Stimulated activated CD8-positive, alpha-beta memory T cell treated with anti-CD3 and anti-CD28 coated beads, Interleukin-15, amount 100 ng/mL, for 48 hours (primary cell): Measurements from ENCODE around the gene PRKG2.

Source experiments
- DNase-seq, 2 donors: peaks; one replicate each; pipeline ENCODE4 v3.0.0-alpha.2; 2020; ENCODE audit warnings: low read depth in 2 of 2

Gene PRKG2

GRCh38 chr4:81096566-81096965 is 118.5 kb downstream of the PRKG2 start:
- no peak for DNase-seq

GRCh38 chr4:81095389-81095788 is 119.6 kb downstream of the PRKG2 start:
- DNase-seq = no peak

- DNase-seq = no peak
Observed at GRCh38 chr4:81093720-81094401, 121.2 kb downstream of the PRKG2 start.

GRCh38 chr4:81085979-81086378 is 129.0 kb downstream of the PRKG2 start:
- DNase-seq = no peak

- DNase-seq = no peak
Observed at GRCh38 chr4:81085291-81085690, 129.7 kb downstream of the PRKG2 start.

- DNase-seq = no peak
Observed at GRCh38 chr4:81084634-81085033, 130.4 kb downstream of the PRKG2 start.

- no peak for DNase-seq
Observed at GRCh38 chr4:81084029-81084428, 131.0 kb downstream of the PRKG2 start.

- no peak for DNase-seq
Observed at GRCh38 chr4:81081156-81081555, 133.9 kb downstream of the PRKG2 start.

GRCh38 chr4:81071013-81071412 is 144.0 kb downstream of the PRKG2 start:
- DNase-seq = no peak

GRCh38 chr4:81069706-81070331 is 145.2 kb downstream of the PRKG2 start:
- DNase-seq = peak in 1 of 2 donors; percentile 25

GRCh38 chr4:81065446-81065845 is 149.6 kb downstream of the PRKG2 start:
- no peak for DNase-seq

GRCh38 chr4:81062001-81062400 is 153.0 kb downstream of the PRKG2 start:
- no peak for DNase-seq

GRCh38 chr4:81061344-81061730 is 153.7 kb downstream of the PRKG2 start:
- DNase-seq = no peak

- DNase-seq = no peak
Observed at GRCh38 chr4:81060587-81061343, 154.3 kb downstream of the PRKG2 start.

- no peak for DNase-seq
Observed at GRCh38 chr4:81058621-81059020, 156.4 kb downstream of the PRKG2 start.

- DNase-seq = peak in 1 of 2 donors; percentile 12
Observed at GRCh38 chr4:81052119-81053068, 162.6 kb downstream of the PRKG2 start.

- no peak for DNase-seq
Observed at GRCh38 chr4:81049907-81050306, 165.1 kb downstream of the PRKG2 start.

- no peak for DNase-seq
Observed at GRCh38 chr4:81049330-81049729, 165.7 kb downstream of the PRKG2 start.

GRCh38 chr4:81042578-81043365 is 172.2 kb downstream of the PRKG2 start:
- DNase-seq = no peak

GRCh38 chr4:81040012-81040659 is 174.9 kb downstream of the PRKG2 start:
- DNase-seq = no peak
